HG02763 (cell line): ENCODE data around the gene DNAJC10.
"Not testable (repeated sequence)": the region's sequence is repeated elsewhere in the genome, so short reads cannot be mapped to it uniquely, and the experiment has no call there.

Source experiments
- ATAC-seq: cut with Tn5 transposase; IDR thresholded peaks from one replicate; pipeline ENCODE4 v1.9.1; 2021; ENCODE audit warnings: mild to moderate bottlenecking, moderate library complexity; ENCODE audit not compliant: unreplicated experiment

The DNAJC10 gene

DNA sequence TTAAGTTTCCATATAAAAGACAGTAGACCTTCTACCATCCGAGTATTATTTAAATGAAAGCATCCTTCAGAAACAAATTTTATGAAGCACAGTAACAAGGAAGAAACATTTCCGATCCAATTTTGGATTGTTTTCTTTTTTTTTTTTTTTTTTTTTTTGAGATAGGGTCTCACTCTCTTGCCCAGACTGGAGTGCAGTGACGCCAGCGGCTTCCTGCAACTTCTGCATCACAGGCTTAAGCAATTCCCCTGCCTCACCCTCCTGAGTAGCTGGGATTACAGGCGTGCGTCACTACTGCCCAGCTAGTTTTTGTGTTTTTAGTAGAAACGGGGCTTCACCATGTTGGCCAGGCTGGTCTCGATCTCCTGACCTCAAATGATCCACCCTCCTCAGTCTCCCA, 3.1 kb downstream of the DNAJC10 start:
- ATAC-seq: not testable (repeated sequence)

DNA sequence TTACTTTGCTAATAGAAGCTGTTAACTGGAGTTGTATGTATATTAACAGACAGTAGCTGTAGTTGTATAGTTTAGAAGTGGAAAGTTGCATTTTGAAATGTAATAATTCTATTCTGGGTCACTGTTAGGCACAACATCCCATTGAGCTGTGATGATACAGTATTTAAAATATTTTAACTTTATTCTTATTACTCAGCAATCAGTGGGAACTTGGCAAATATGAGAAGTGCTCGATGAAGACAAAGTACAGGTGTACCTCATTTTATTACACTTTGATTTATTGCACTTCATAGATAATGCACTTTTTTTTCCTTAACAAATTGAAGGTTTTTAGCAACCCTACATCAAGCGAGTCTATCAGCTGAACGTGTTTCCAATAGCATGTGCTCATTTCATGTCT, 8.6 kb downstream of the DNAJC10 start:
- no peak for ATAC-seq

DNA sequence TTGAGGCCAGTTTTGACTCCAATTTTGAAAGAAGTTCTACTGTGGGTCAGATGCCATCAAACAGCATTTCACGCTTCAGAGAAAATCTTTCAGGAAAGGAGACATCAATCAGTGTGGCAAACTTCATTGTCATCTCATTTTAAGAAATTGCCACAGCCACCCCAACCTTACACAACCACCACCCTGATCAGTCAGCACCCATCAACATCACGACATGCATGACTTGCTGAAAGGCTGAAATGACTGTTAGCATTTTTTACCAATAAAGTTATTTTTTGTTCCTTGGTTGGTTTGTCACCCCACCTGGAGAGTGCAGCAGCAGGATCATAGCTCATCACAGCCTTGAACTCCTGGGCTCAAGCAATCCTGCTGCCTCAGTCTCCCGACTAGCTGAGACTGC, 10.4 kb downstream of the DNAJC10 start:
- no peak for ATAC-seq

DNA sequence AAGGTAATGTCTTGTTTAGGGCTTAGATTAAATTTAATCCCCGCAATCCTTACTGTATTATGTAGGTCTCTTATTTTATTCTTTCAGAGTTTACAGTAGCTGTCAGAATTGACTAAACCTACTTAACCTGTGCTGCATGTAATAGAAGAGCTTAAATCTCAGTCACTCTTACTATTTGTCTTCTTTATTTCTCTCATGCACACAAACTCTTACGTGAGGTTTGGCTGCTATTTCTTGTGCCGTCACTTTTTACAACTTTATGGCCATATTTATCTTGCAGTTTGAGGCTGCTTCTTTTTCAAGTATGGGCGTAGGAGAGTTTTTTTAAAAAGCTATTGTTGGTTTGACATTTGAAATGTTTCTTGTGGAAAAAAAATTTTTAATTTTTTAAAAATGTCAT, 12.0 kb downstream of the DNAJC10 start:
- no peak for ATAC-seq

DNA sequence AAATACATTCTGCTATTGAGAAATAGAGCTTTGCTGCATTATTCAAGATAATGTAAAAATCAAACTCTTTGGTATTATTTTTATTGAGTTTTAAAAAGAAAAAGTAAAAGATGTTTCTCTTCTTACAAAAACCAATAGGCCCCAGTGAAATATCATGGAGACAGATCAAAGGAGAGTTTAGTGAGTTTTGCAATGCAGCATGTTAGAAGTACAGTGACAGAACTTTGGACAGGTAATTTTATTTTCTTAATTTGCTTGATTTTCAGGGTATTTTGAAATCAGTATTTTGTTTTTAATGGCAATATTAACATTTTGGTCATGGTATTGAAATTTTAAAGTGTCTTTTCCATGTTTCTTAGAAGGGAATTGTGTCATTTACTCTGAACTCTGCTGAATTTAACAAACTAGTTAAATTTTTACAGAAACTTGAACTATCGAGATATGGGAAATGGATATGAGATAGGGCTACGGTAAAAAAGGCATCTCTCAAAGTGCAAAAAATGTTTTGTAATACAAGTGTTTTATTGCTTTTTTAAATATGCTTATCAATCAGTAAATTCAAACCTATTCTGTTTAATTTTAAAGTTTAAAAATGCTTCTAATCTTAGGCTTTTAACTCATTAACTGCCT, 13.8 kb downstream of the DNAJC10 start:
- no peak for ATAC-seq

DNA sequence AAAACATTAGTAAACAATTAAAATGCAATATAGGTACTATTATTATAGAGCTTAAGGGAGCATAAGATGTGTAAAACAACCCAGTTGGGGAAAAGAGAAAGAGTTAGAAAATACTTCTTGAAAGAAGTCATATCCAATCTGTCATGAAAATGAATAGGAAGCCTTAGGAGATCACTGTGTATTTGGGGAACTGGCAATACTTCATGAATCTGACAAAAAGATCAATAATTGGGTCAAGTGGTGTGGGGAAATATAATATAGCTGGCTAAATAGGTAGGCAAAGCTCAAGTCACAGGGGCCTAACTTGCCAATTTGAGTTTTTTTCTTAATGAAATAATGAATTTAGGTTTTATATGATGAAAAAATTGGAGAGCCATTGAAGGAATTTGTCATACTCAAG, 14.4 kb downstream of the DNAJC10 start:
- ATAC-seq: no peak

DNA sequence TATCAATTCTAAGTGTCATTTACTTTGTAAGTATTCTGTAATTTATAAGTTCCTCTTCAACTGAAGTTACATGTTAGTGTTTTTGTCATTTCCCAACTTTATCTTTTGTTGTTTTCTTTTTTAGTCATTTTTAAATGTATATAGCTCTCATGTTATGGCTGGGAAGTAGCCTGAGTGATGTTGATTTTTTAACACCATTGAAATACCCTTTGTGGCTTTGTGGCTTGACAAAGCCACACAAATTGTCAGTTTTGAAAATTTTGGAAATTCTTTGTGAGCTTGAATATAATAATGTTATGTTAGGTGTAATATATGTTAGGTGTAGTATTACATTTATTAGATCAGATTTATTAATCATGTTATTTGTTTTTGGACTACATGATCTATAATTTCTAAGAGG, 16.7 kb downstream of the DNAJC10 start:
- no peak for ATAC-seq

DNA sequence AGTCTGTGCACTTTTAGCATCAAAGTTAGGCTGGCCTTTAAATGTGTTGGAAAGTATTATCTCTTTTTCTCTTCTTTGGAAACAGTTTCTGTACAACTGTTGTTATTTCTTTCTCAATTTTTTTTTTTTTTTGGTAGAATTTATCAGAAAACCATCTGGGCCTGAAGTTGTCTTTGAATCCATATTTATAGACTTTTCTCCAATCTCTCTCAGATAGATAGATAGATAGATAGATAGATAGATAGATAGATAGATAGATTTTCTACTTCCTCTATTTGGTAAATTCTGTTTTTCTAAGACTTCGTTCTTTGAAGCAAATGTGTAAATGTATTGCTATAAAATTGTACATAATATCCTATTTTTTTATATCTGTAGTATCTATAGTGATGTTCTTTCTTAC, 17.5 kb downstream of the DNAJC10 start:
- no peak for ATAC-seq

DNA sequence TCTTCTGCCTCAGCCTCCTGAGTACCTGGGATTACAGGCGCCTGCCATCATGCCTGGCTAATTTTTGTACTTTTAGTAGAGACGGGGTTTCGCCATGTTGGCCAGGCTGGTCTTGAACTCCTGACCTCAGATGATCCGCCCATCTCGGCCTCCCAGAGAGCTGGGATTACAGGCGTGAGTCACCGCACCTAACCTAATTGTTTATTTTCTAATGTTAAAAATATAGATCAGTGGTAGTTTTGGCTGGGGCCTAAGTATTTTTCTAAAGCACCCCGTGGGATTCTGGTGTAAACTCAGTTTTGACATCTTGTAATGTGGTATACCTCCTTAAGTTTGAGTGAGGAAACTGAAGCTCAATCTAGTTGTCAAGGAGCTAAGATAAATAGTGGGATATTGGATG, 20.8 kb downstream of the DNAJC10 start:
- ATAC-seq: not testable (repeated sequence)

DNA sequence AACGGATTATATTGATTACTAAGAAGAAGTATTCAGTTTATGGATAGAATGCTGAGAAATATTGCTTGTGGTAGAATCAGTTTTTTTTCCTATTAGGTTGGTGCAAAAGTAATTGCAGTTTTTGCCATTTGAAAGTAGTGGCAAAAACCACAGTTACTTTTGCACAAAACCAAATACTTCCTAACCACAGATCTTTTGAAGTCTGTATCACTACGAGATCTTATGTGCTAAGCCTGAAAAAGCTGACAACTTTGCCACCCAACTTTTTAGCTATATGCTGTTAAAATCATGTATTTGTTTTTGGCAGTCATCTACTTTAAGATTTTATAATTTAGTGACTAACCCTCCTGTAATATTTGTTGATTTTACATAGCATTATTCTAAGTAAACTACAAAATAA, 24.6 kb downstream of the DNAJC10 start:
- no peak for ATAC-seq

DNA sequence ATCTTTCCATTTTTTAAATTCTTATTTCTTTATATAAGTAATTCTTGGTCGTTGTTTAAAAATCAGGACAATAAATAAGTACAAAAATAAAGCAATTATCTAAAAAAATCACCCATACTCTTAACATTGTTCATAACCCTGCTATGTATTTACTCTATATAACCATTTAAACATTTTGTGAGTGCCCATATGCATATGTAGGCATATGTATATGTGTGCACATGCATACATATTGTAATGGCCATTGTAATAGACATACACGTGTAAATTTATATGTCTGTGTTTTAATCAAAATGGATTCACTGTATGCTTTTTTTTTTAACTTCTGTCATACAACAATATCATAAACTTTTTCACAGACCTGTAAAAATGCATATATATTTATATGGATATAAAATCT, 25.6 kb downstream of the DNAJC10 start:
- no peak for ATAC-seq

DNA sequence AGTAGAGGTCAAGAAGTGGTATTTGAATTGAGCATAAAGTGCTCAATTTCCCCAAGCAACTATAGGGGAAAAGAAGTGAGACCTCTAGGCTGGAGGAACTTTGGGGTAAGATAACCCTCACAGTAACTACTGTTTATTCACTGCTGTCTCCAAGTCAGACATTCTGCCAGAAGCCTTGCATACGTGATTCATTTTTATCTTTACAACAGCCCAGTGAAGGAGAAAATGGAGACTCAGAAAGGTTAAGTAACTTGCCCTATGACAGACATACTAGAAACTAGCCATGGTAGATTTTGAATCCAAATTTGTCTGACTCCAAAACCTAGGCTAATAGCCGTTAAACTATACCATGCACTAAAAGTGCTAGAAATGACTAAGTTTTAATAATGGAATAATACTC, 28.4 kb downstream of the DNAJC10 start:
- ATAC-seq: no peak

DNA sequence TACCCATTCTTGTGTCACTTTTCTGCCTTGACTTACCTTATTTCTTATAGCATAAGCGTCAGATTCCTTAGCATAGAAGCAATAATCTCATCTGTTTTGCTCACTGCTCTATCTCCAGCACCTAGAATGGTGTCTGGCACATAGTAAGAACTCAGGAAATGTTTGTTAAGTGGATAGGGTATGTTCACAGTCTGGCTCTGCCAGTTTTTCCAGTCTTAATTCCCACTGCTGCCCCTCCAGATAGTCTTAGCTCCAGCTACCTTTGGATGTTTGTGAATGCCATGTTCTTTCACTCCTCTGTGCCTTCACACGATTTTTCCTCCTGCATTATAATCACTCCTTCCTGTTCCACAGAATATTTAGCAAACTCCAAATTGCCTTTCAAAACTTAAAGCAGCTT, 29.0 kb downstream of the DNAJC10 start:
- ATAC-seq: no peak

DNA sequence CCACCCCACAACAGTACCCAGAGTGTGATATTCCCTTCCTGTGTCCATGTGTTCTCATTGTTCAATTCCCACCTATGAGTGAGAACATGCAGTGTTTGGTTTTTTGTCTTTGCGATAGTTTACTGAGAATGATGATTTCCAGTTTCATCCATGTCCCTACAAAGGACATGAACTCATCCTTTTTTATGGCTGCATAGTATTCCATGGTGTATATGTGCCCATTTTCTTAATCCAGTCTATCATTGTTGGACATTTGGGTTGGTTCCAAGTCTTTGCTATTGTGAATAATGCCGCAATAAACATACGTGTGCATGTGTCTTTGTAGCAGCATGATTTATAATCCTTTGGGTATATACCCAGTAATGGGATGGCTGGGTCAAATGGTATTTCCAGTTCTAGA, 29.8 kb downstream of the DNAJC10 start:
- ATAC-seq: not testable (repeated sequence)

DNA sequence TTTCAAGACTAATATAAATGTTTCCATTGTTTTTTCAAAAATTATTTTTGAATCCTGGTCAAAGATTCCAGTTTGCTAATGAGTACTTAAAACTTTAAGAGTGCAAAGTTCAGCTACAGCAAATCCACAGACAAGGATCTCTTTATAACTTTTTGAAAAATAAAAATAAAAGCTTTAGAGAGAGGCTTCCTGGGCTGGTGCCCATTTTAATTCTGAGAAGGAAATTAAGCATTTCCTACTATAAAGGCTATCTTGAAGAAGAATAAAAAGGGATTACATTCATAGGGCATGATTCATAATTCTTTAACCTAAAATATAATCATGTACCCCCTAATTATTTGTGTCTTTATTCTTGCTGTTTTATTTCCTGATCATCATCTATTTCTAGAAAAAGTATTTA, 38.2 kb downstream of the DNAJC10 start:
- no peak for ATAC-seq

DNA sequence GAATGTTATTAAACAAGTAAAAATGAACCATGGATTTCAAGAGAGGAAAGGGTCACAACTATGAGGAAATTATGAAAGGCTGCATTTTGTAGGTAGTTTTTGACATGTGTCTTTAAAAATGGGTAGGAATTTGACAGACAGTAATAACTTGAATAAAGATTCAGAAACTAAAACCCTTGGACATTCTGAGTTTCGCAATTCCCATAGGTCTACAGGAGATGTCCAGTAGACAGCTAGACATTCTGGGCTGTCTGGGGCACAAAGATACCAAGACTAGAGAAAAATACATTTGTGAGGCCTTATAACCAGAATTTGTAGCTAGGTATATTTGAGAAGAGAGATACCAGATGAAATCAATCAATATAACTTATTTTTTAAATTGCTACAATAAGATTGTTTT, 42.3 kb downstream of the DNAJC10 start:
- ATAC-seq: no peak

DNA sequence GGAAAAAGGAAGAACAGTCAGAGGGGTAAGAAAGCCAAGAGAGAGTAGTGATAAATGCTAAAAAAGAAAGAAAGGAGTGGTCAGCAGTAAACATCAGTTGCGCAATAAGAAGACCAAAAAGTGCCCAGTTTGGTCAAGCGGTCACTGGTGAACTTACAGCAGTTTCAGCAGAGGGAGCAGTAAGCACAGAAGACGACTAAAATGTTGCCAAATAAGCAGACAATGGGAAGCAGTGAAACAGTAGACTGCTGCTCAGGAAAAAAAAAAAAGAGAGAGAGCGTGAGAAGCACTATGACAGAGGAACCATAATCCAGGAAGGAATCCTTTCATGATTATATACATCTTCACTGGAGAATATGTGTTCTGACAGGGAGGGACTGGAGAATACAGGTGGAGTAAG, 45.8 kb downstream of the DNAJC10 start:
- ATAC-seq: no peak

DNA sequence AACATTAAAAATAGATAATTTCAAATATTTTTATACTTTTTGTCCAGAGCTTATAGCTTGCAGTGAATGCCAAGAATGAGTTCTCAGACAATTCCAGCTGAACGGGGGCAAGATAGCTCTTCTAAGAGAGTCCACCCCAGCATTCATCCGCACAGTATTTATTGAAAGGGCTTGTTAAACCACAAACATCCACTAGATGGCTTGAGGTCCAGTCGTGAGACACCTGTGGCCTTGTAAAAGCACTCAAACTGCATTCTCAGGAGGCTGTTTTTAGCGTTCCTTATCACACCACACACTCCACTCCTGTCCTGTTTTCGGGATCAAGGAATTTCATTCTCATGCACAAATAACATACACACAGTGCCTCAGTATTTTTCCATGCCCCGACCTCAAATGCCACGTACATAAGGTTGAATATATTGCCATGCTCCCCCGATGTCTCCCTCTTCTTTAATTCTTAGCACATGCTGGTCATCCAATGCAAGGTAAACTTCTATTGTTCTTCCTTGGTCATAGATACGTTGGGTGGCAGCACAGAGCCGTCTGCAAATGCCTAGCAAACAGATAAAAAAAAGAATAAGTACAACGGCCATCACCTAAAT, 47.4 kb downstream of the DNAJC10 start:
- ATAC-seq: no peak

DNA sequence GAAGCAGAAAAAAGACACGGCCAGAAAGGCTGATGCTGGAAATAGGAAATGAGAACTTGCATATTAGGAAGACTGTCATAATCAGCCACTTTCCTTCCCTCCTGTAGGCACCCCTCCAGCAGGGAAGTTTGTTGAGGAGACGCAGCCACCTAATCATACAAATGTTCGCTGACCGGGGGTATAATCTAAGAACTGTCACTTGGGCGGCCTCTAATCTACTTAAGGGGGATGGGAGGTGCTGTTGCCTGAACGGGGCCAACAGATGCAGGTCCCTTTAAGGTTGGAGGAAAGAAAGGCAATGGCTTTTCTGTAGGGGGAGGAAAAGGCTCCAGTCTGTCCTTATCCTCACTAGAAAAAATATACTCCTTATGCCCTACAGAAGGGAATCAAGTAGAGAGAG, 50.6 kb downstream of the DNAJC10 start:
- no peak for ATAC-seq

DNA sequence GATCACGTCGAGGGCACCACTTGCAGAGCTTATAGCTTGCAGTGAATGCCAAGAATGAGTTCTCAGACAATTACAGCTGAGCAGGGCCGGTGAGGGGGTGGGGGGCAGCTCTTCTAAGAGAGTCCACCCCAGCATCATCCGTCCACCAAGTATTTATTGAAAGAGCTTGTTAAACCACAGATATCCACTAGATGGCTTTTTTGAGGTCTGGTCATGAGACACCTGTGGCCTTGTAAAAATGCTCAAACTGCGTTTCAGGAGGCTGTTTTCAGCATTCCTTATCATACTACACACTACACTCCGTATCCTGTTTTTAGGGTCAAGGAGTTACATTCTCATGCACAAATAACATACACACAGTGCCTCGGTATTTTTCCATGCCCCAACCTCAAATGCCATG, 51.5 kb downstream of the DNAJC10 start:
- ATAC-seq: no peak

DNA sequence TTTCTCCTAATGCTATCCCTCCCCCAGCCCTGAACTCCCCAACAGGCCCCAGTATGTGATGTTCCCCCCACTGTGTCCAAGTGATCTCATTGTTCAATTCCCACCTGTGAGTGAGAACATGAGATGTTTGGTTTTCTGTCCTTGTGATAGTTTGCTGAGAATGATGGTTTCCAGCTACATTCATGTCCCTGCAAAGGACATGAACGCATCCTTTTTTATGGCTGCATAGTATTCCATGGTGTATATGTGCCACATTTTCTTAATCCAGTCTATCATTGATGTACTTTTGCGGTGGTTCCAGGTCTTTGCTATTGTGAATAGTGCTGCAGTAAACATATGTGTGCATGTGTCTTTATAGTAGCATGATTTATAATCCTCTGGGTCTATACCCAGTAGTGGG, 52.9 kb downstream of the DNAJC10 start:
- not testable (repeated sequence) for ATAC-seq

DNA sequence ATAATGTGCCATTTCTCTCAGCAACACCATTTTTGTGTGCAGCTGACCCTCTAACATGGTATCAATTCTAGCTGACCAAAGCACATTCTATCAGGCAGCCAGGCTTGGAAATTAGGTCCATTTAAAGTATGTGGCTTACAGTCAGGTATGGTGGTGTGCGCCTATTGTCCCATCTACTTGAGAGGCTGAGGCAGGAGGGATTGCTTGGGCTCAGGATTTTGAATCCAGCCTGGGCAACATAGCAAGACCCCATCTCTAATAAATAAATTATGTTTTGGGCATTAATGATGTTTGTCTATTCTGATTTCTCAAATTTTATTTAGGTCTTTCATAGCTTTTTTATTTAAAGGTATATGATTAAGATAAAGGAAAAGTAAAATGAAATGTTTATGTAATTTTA, 63.3 kb downstream of the DNAJC10 start:
- no peak for ATAC-seq

DNA sequence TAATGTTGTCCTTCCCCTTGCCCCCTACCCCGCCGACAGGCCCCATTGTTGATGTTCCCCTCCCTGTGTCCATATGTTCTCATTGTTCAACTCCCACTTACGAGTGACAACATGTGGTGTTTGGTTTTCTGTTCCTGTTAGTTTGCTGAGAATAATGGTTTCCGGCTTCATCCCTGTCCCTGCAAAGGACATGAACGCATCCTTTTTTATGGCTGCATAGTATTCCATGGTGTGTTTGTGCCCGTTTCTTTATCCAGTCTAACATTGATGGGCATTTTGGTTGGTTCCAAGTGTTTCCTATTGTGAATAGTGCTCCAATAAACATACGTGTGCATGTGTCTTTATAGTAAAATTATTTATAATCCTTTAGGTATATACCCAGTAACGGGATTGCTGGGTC, 65.0 kb downstream of the DNAJC10 start:
- not testable (repeated sequence) for ATAC-seq
